Measurements from ENCODE around the gene CASS4. TPM values are rescaled to one million over a fixed set of nuclear protein-coding genes. Genes with fewer than 3 reads are reported as not detected.
A peak's percentile ranks its signal among the peaks of the same experiment; 100 is the strongest.

Gene CASS4
- polyA plus RNA-seq (2011; rRNA removed), result 0.09 and 0.19 TPM in 2 replicates
- polyA plus RNA-seq (2012; cell fraction: cytosol; rRNA removed), result 0.01 and 0.03 TPM in 2 replicates
- 0.05 and 0.07 TPM in 2 replicates for polyA plus RNA-seq (2012; cell fraction: nucleus; rRNA removed)
- 0.03 to 0.09 TPM (median 0.07 TPM) in 3 replicates for polyA plus RNA-seq (2017; fragmentation: RNase III; extraction: RNeasy Plus Mini Kit Qiagen cat#74134 plus additional on column Dnase treatment)
- polyA minus RNA-seq (2011; rRNA and poly(A)+ RNA removed), result 0.08 and 0.19 TPM in 2 replicates

DNA sequence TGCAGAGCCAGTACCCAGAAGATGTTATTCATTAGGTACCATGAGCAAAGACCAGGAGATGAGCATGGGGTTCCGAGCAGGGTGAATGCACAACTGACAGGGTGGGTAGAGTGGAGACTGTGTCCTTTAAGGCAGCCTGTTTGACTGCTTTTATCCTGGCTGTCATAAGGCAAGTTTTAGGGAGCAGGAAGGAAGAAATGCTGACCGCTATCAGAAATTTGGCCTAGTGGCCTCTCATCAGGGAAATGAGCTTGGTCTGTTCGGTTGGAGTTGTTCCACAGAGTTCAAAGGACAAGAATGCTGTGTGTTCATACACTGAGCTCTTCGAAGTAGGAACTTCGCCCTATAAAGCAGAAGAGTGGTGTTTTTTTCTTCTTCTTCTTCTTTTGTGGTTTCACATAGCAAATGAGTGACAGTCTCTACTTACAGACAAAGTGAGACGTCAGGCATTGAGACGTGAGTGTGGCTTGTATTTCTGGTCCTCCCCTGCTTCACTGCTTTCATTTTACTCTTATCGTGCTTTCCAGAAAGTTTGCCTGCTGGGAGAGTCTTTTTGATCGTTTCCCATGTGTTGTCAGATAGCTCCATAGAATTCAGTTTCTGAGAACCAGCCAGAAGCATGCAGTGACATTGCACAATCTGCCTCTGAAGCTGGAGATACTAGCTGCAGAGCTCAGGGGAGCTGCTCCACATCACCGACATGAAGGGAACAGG lies at the start of gene CASS4:
Gene CASS4 (plus strand): TSS at position 502 of the 714 bp plus-strand sequence. CDS start 199 bp downstream, at position 701.
- POLR2A ChIA-PET, result no interaction called here
- no peak for ATAC-seq

DNA sequence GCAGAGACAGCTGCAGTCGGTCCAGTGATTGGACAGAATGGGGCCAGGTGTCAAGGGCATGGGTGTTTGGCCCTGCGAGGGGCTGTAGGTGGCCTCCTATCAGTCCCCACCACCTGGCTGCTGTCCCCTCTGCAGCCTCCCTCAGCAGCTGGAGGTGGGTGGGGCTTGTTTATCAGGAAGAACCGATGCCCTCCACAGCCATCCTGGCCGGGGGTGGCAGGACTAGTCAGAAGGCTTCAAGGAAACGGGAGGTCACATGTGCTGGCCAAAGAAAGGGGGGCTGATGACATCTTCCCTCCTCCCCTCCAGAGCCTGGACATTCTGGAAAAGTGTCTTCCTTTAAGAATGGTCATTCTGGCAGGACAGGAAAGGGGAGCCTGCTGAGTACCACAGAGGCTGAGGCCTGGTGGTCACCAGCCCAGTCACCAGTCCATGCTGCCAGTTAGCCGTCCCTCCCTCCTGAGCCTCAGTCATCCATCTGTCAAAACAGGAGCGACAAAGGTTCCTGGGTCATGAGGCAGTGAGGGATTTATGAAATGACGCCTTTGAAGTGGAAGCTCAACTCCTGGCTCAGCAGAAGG lies 49.1 kb upstream of the CASS4 start:
- Histone ChIP-seq H3K27ac (no peak overlapping the region), H3K9me3 (no peaks in the 10 kb centered on the region), H3K4me1 (no peaks in the 10 kb centered on the region), H3K4me3 (no peak overlapping the region), H3K4me2 (no peak overlapping the region)
- DNase-seq (ENCODE audit: low read depth in 1 of 2, low spot score in 1 of 2), result no peak
- ChIA-PET POLR2A (no interaction called here), CTCF (no interaction called here)
- no peak for ATAC-seq
- 67% methylated on average over 8 of the region's 8 CpGs for WGBS (ENCODE audit: missing lambda C conversion rate)
- FAIRE-seq, result no peak
- TF ChIP-seq ZFP36 (IDR thresholded peaks at IDR 0.05; ENCODE audit: borderline replicate concordance, partially characterized antibody), result no peak
- no peak for TF ChIP-seq NFE2L2 (conservative IDR thresholded peaks at IDR 0.05; ENCODE audit: low read length)
- TF ChIP-seq, protein P1, sequence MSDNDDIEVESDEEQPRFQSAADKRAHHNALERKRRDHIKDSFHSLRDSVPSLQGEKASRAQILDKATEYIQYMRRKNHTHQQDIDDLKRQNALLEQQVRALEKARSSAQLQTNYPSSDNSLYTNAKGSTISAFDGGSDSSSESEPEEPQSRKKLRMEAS (IDR thresholded peaks at IDR 0.05), result no peak
- TF ChIP-seq RARB (CRISPR knock-in tag; IDR thresholded peaks at IDR 0.05), result no peak
- TF ChIP-seq POLR2A (IDR thresholded peaks at IDR 0.05; ENCODE audit: low read length), result no peak
- no peak for TF ChIP-seq EP300 (IDR thresholded peaks at IDR 0.05)
- TF ChIP-seq E2F6 (IDR thresholded peaks at IDR 0.05; ENCODE audit: borderline replicate concordance, low read depth), result no peak
- TF ChIP-seq CBX2 (IDR thresholded peaks at IDR 0.05; ENCODE audit: borderline replicate concordance, low read depth), result no peak
- TF ChIP-seq, protein P2, sequence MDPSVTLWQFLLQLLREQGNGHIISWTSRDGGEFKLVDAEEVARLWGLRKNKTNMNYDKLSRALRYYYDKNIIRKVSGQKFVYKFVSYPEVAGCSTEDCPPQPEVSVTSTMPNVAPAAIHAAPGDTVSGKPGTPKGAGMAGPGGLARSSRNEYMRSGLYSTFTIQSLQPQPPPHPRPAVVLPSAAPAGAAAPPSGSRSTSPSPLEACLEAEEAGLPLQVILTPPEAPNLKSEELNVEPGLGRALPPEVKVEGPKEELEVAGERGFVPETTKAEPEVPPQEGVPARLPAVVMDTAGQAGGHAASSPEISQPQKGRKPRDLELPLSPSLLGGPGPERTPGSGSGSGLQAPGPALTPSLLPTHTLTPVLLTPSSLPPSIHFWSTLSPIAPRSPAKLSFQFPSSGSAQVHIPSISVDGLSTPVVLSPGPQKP (IDR thresholded peaks at IDR 0.05; ENCODE audit: low read depth, low read length), result no peak
- TF ChIP-seq, protein P3, sequence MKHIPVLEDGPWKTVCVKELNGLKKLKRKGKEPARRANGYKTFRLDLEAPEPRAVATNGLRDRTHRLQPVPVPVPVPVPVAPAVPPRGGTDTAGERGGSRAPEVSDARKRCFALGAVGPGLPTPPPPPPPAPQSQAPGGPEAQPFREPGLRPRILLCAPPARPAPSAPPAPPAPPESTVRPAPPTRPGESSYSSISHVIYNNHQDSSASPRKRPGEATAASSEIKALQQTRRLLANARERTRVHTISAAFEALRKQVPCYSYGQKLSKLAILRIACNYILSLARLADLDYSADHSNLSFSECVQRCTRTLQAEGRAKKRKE (CRISPR knock-in tag; IDR thresholded peaks at IDR 0.05; ENCODE audit: low read depth), result no peak
- TF ChIP-seq POLR2AphosphoS2 (conservative IDR thresholded peaks at IDR 0.05; ENCODE audit: low read length), result no peak
- TF ChIP-seq, protein P4, sequence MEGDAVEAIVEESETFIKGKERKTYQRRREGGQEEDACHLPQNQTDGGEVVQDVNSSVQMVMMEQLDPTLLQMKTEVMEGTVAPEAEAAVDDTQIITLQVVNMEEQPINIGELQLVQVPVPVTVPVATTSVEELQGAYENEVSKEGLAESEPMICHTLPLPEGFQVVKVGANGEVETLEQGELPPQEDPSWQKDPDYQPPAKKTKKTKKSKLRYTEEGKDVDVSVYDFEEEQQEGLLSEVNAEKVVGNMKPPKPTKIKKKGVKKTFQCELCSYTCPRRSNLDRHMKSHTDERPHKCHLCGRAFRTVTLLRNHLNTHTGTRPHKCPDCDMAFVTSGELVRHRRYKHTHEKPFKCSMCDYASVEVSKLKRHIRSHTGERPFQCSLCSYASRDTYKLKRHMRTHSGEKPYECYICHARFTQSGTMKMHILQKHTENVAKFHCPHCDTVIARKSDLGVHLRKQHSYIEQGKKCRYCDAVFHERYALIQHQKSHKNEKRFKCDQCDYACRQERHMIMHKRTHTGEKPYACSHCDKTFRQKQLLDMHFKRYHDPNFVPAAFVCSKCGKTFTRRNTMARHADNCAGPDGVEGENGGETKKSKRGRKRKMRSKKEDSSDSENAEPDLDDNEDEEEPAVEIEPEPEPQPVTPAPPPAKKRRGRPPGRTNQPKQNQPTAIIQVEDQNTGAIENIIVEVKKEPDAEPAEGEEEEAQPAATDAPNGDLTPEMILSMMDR (IDR thresholded peaks at IDR 0.05), result no peak
- TF ChIP-seq, protein P5, sequence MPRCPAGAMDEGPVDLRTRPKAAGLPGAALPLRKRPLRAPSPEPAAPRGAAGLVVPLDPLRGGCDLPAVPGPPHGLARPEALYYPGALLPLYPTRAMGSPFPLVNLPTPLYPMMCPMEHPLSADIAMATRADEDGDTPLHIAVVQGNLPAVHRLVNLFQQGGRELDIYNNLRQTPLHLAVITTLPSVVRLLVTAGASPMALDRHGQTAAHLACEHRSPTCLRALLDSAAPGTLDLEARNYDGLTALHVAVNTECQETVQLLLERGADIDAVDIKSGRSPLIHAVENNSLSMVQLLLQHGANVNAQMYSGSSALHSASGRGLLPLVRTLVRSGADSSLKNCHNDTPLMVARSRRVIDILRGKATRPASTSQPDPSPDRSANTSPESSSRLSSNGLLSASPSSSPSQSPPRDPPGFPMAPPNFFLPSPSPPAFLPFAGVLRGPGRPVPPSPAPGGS (IDR thresholded peaks at IDR 0.05), result no peak
- TF ChIP-seq ESRRA (IDR thresholded peaks at IDR 0.05; ENCODE audit: borderline replicate concordance, low read length), result no peak

More for the DNA sequence above, at the start of gene CASS4:
- Histone ChIP-seq H3K4me3 (no peak within 1 kb of the TSS), H3K27ac (no peak within 1 kb of the TSS), H3K4me2 (no peak within 1 kb of the TSS), H3K4me1 (no peaks in the 10 kb centered on the region), H3K9me3 (no peaks in the 10 kb centered on the region)
- TF ChIP-seq CEBPB (IDR thresholded peaks at IDR 0.05), result 0 out of 4 replicates have a peak, but pooled peaks of 1 of the 2 experiments have one; percentile 24
- TF ChIP-seq, protein P6, sequence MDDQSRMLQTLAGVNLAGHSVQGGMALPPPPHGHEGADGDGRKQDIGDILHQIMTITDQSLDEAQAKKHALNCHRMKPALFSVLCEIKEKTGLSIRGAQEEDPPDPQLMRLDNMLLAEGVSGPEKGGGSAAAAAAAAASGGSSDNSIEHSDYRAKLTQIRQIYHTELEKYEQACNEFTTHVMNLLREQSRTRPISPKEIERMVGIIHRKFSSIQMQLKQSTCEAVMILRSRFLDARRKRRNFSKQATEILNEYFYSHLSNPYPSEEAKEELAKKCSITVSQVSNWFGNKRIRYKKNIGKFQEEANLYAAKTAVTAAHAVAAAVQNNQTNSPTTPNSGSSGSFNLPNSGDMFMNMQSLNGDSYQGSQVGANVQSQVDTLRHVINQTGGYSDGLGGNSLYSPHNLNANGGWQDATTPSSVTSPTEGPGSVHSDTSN (IDR thresholded peaks at IDR 0.05), result no peak
- CTCF ChIA-PET, result interaction anchor here (0.7 to 1.9 kb wide), 6 partner anchors 10 to 935 kb away, joined by 3 to 6 read pairs (median 3); no protein-coding TSS in a partner anchor
- no peak for DNase-seq (ENCODE audit: low read depth in 1 of 2, low spot score in 1 of 2)
- 86% methylated on average over 10 of the region's 10 CpGs for WGBS (ENCODE audit: missing lambda C conversion rate)
- FAIRE-seq, result no peak
